ENCODE measurements around the gene PI4K2A. TPM values are rescaled to one million over a fixed set of nuclear protein-coding genes. Genes with fewer than 3 reads are reported as not detected.

PI4K2A gene
- total and polyA plus RNA-seq, 2 of the 13 experiments (the other 11 are each of a cell fraction or from before 2014, with no cell fraction given), result 10.9 to 14.3 TPM

DNA sequence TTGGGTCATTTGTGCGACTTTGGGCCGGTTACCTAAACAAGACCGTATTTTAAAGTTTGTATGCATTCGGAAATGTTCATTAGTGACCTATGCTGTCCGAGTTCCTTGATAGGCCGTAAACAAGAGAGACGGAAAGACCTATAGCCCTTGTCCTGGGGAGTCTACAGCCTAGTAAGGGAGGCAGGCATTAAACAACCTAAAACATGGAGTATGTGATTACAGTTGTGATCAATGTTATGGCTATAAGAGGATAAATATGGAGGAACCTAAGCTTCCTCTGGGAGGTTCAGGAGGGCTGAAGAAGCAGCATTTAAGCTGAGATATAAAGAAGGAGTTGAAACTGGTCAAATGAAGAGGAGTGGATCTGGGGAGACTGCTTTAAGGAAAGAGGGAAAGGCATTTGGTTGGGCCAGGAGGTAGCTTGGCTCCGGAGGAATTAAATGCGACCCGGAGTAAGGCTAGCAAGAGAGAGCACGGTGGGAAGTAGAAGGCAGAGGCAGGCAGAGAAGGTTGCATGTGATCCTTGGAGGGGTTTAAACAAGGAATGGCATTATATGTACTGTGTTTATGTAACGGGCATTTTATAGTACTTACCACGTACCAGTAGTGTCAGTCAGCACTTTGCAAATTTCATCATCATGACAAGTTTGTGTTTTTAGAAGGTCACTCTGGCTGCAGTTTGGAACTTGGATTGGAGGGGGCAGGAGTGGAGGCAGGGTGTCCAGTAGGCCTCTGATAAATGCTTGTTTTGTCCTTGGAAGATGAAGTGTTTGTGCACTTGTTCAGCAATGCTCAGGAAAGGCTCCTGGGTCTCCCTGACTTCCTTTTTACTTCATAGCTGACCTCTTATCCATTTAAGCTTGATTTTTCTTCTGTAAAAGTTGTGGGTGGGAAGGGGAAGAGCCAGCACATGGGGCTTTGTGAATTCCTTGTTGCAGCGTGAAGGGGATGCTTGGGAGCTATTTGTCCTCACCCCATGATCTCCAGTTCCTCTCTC lies 47.6 kb downstream of the PI4K2A start (continued):
- TF ChIP-seq, protein P1, sequence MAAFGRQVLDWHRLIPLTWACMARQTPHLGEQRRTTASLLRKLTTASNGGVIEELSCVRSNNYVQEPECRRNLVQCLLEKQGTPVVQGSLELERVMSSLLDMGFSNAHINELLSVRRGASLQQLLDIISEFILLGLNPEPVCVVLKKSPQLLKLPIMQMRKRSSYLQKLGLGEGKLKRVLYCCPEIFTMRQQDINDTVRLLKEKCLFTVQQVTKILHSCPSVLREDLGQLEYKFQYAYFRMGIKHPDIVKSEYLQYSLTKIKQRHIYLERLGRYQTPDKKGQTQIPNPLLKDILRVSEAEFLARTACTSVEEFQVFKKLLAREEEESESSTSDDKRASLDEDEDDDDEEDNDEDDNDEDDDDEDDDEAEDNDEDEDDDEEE (CRISPR knock-in tag; IDR thresholded peaks at IDR 0.05), result no peak
- no peak for TF ChIP-seq TMF1 (CRISPR knock-in tag; IDR thresholded peaks at IDR 0.05; ENCODE audit: low read depth)
- TF ChIP-seq, protein P2, sequence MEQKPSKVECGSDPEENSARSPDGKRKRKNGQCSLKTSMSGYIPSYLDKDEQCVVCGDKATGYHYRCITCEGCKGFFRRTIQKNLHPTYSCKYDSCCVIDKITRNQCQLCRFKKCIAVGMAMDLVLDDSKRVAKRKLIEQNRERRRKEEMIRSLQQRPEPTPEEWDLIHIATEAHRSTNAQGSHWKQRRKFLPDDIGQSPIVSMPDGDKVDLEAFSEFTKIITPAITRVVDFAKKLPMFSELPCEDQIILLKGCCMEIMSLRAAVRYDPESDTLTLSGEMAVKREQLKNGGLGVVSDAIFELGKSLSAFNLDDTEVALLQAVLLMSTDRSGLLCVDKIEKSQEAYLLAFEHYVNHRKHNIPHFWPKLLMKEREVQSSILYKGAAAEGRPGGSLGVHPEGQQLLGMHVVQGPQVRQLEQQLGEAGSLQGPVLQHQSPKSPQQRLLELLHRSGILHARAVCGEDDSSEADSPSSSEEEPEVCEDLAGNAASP (CRISPR knock-in tag; IDR thresholded peaks at IDR 0.05; ENCODE audit: borderline replicate concordance), result no peak
- TF ChIP-seq PHB2 (IDR thresholded peaks at IDR 0.05; ENCODE audit: partially characterized antibody), result no peak
- TF ChIP-seq MTF2 (CRISPR knock-in tag; IDR thresholded peaks at IDR 0.05; ENCODE audit: borderline replicate concordance), result peak; percentile 4; the same call in 1 of the 2 replicates
- no peak for TF ChIP-seq TBX3 (IDR thresholded peaks at IDR 0.05; ENCODE audit: borderline replicate concordance)
- no peak; the same call in 1 of the 2 replicates for TF ChIP-seq KLF11 (CRISPR knock-in tag; IDR thresholded peaks at IDR 0.05)
- TF ChIP-seq, protein P3, sequence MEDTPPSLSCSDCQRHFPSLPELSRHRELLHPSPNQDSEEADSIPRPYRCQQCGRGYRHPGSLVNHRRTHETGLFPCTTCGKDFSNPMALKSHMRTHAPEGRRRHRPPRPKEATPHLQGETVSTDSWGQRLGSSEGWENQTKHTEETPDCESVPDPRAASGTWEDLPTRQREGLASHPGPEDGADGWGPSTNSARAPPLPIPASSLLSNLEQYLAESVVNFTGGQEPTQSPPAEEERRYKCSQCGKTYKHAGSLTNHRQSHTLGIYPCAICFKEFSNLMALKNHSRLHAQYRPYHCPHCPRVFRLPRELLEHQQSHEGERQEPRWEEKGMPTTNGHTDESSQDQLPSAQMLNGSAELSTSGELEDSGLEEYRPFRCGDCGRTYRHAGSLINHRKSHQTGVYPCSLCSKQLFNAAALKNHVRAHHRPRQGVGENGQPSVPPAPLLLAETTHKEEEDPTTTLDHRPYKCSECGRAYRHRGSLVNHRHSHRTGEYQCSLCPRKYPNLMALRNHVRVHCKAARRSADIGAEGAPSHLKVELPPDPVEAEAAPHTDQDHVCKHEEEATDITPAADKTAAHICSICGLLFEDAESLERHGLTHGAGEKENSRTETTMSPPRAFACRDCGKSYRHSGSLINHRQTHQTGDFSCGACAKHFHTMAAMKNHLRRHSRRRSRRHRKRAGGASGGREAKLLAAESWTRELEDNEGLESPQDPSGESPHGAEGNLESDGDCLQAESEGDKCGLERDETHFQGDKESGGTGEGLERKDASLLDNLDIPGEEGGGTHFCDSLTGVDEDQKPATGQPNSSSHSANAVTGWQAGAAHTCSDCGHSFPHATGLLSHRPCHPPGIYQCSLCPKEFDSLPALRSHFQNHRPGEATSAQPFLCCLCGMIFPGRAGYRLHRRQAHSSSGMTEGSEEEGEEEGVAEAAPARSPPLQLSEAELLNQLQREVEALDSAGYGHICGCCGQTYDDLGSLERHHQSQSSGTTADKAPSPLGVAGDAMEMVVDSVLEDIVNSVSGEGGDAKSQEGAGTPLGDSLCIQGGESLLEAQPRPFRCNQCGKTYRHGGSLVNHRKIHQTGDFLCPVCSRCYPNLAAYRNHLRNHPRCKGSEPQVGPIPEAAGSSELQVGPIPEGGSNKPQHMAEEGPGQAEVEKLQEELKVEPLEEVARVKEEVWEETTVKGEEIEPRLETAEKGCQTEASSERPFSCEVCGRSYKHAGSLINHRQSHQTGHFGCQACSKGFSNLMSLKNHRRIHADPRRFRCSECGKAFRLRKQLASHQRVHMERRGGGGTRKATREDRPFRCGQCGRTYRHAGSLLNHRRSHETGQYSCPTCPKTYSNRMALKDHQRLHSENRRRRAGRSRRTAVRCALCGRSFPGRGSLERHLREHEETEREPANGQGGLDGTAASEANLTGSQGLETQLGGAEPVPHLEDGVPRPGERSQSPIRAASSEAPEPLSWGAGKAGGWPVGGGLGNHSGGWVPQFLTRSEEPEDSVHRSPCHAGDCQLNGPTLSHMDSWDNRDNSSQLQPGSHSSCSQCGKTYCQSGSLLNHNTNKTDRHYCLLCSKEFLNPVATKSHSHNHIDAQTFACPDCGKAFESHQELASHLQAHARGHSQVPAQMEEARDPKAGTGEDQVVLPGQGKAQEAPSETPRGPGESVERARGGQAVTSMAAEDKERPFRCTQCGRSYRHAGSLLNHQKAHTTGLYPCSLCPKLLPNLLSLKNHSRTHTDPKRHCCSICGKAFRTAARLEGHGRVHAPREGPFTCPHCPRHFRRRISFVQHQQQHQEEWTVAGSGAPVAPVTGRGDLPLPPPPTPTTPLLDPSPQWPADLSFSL (CRISPR knock-in tag; IDR thresholded peaks at IDR 0.05), result peak; percentile 4; the same call in 1 of the 2 replicates
- no peak for TF ChIP-seq ZNF589 (CRISPR knock-in tag; conservative IDR thresholded peaks at IDR 0.05)
- TF ChIP-seq YEATS4 (CRISPR knock-in tag; IDR thresholded peaks at IDR 0.05; ENCODE audit: borderline replicate concordance), result no peak; the same call in 1 of the 2 replicates
- no peak for TF ChIP-seq DR1 (CRISPR knock-in tag; IDR thresholded peaks at IDR 0.05)
- TF ChIP-seq ARHGAP35 (CRISPR knock-in tag; IDR thresholded peaks at IDR 0.05; ENCODE audit: borderline replicate concordance), result 0 out of 2 replicates have a peak, but pooled peaks have one; percentile 7
- TF ChIP-seq CBX2 (IDR thresholded peaks at IDR 0.05; ENCODE audit: low read depth, low read length), result no peak
- TF ChIP-seq CBX2 (CRISPR knock-in tag; IDR thresholded peaks at IDR 0.05; ENCODE audit: low read depth), result no peak
- TF ChIP-seq ZFX (CRISPR knock-in tag; IDR thresholded peaks at IDR 0.05; ENCODE audit: low read depth), result no peak; the same call in 1 of the 2 replicates
- TF ChIP-seq, protein P4, sequence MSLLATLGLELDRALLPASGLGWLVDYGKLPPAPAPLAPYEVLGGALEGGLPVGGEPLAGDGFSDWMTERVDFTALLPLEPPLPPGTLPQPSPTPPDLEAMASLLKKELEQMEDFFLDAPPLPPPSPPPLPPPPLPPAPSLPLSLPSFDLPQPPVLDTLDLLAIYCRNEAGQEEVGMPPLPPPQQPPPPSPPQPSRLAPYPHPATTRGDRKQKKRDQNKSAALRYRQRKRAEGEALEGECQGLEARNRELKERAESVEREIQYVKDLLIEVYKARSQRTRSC (CRISPR knock-in tag; IDR thresholded peaks at IDR 0.05; ENCODE audit: low read depth), result no peak
- TF ChIP-seq ZNF713 (CRISPR knock-in tag; IDR thresholded peaks at IDR 0.05), result no peak
- TF ChIP-seq EEA1 (CRISPR knock-in tag; IDR thresholded peaks at IDR 0.05; ENCODE audit: borderline replicate concordance), result no peak
- no peak for TF ChIP-seq SMAD1 (CRISPR knock-in tag; IDR thresholded peaks at IDR 0.05; ENCODE audit: borderline replicate concordance, low read depth)
